Right lobe of liver (tissue), 6 donors: ENCODE data around the gene SMAD7. TPM values are rescaled to one million over a fixed set of nuclear protein-coding genes. Genes with fewer than 3 reads are reported as not detected.

Experiments
- ATAC-seq, 4 donors: fragments of 200-7000 bp; cut with Tn5 transposase; one replicate each; pipeline ENCODE4 v1.9.1; 2020; ENCODE audit warnings: mild to moderate bottlenecking in 4 of 4, moderate library complexity in 4 of 4
- DNase-seq, 3 donors: peaks; one replicate each; pipeline ENCODE4 v3.0.0-alpha.2; 2020
- H3K27ac ChIP-seq, 3 donors: fragments of 200-600 bp; one replicate each; pipeline ENCODE4 v1.8.0; 2022
- H3K27me3 ChIP-seq, 2 donors: fragments of 200-600 bp; one replicate each; pipeline ENCODE4 v1.8.0; 2022
- H3K36me3 ChIP-seq, 4 donors: fragments of 200-600 bp; sonication (generic) in 1 of 4; one replicate each; pipeline versions ENCODE4 v1.5.1 to v1.8.0; 2017 to 2022; ENCODE audit warnings: control low read depth in 1 of 4
- H3K4me1 ChIP-seq, 4 donors: fragments of 200-600 bp; sonication (generic) in 1 of 4; one replicate each; pipeline versions ENCODE4 v1.5.1 to v1.8.0; 2017 to 2022; ENCODE audit warnings: control low read depth in 1 of 4
- H3K4me3 ChIP-seq, 3 donors: fragments of 200-600 bp; one replicate each; pipeline ENCODE4 v1.8.0; 2022
- H3K9me3 ChIP-seq, 4 donors: fragments of 200-600 bp; sonication (generic) in 1 of 4; one replicate each; pipeline versions ENCODE4 v1.5.1 to v1.8.0; 2017 to 2022; ENCODE audit warnings: control low read depth in 1 of 4
- POLR2A ChIP-seq: fragments of 450-650 bp; IDR thresholded peaks from one replicate; pipeline ENCODE4 v1.6.1; 2017; ENCODE audit warnings: antibody characterized with exemption, mild to moderate bottlenecking
- WGBS: methylation state at CpG from one replicate; pipeline ENCODE4 v1.1.6; 2018; ENCODE audit warnings: low coverage, low lambda C conversion rate; ENCODE audit not compliant: insufficient coverage; ENCODE audit errors: missing lambda C conversion rate; 5-methylcytosine and 5-hydroxymethylcytosine counted together
- intact Hi-C, 2 donors: fragments of 100-400 bp; cut with DNase I; formaldehyde crosslinking; loops; one replicate each; pipeline versions ENCODE4 v1.11.2 to v1.14.1; 2022
- total RNA-seq, 6 experiments: library from RNA; depleted of rRNA in 2 of 6; stranded (reverse); fragments of >200 nt in 2 of 6; fragmentation: NEBNext Ultra II Directional in 3 of 6; extraction: Animal tissue kit (Norgen Biotek cat#: 25700) in 3 of 6; gene quantifications; one replicate each; pipeline versions ENCODE4 v1.1.0 to v1.2.4, GENCODE V29; 2016 to 2023
- TF ChIP-seq, protein P1 (sequence below), 4 donors: fragments of 200-600 bp in 3 of 4; fragments of 450-650 bp in 1 of 4; IDR thresholded peaks; one replicate each; pipeline versions ENCODE4 v1.5.1 to v1.8.0; 2016 to 2022; ENCODE audit warnings: antibody characterized with exemption in 4 of 4, mild to moderate bottlenecking in 2 of 4
- donor health status: DM: no; HTN: yes; CAD: no.
- donor health status: DM: no; HTN: no; CAD: no.
- donor health status: DM: no; HTN: no; CAD: no.
- donor health status: DM: no; HTN: yes; CAD: no.
- donor health status: DM: no; HTN: yes; CAD: no.

The SMAD7 gene
- total RNA-seq, 6 experiments from 2014 or later = 8.2 to 13.5 (median 11.0) TPM

- intact Hi-C loops = loop anchor here in 1 of 2 donors (10.0 kb wide), 1 partner anchor 116 kb away; no protein-coding TSS in a partner anchor
- ATAC-seq = no peak
- WGBS = 0% methylated on average over 1 of the region's 5 CpGs
Measured at GRCh38 chr18:48991319-48991660, 40.5 kb upstream of the SMAD7 start.

DNA sequence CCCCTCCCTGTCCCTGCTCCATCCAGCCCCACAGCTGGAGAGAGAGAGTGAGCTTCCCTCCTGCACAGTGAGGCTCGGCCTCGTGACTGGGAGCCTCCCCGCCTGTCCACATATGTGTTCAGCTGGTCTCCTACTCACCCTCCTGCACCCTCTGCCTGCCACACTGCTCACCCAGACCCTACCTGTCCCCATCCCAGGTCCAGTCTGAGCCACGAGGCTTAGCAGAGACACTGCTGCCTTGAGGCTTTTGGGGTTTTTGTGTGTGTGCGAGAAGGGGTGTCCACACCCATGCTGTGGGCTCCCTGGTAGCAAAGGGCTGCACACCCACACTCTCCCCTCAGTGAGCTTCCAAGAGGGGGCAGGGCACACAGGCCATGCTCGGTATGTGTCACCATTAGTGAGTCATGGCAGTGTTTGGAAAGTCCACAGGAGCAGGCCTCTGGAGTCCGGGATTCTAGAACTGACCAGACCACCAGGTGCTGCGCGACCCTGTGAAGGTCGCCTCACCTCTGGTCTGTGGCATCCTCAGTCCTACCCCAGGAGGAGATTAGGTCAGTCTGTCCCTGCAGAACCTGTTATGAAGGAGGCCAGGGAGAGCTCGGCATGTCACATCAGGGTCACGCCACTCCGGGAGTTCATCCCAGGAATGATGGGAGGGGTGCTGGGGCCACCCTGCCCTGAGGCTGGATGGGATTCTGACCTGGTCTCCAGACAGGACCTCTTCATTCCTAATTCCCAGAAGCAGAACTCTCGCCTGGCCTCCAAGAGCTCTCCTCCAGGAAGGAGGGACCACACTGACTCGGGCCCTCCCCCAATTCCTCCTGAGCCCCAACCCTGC is 39.9 kb upstream of the SMAD7 start:
- DNase-seq (no peak), ATAC-seq (peak in 2 of 4 donors; percentile 4 to 64)
- WGBS = 71% methylated on average over 5 of the region's 15 CpGs
- no peaks in the 10 kb centered on the region for H3K9me3 ChIP-seq
- TF ChIP-seq, protein P1, sequence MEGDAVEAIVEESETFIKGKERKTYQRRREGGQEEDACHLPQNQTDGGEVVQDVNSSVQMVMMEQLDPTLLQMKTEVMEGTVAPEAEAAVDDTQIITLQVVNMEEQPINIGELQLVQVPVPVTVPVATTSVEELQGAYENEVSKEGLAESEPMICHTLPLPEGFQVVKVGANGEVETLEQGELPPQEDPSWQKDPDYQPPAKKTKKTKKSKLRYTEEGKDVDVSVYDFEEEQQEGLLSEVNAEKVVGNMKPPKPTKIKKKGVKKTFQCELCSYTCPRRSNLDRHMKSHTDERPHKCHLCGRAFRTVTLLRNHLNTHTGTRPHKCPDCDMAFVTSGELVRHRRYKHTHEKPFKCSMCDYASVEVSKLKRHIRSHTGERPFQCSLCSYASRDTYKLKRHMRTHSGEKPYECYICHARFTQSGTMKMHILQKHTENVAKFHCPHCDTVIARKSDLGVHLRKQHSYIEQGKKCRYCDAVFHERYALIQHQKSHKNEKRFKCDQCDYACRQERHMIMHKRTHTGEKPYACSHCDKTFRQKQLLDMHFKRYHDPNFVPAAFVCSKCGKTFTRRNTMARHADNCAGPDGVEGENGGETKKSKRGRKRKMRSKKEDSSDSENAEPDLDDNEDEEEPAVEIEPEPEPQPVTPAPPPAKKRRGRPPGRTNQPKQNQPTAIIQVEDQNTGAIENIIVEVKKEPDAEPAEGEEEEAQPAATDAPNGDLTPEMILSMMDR (IDR thresholded peaks at IDR 0.05) = no peak
- TF ChIP-seq POLR2A = no peak
- no peaks in the 10 kb centered on the region for H3K36me3 ChIP-seq
- H3K27ac ChIP-seq = no peak overlapping the region
- intact Hi-C loops = loop anchor here in 1 of 2 donors (10.0 kb wide), 1 partner anchor 116 kb away; no protein-coding TSS in a partner anchor
- H3K4me1 ChIP-seq = no peaks in the 10 kb centered on the region
- no peaks in the 10 kb centered on the region for H3K27me3 ChIP-seq
- no peak overlapping the region for H3K4me3 ChIP-seq

More at GRCh38 chr18:48991319-48991660, 40.5 kb upstream of the SMAD7 start:
- no peak for DNase-seq
- Histone ChIP-seq H3K9me3 (no peaks in the 10 kb centered on the region), H3K36me3 (no peaks in the 10 kb centered on the region), H3K4me1 (no peaks in the 10 kb centered on the region), H3K4me3 (no peak overlapping the region), H3K27ac (no peak overlapping the region), H3K27me3 (no peaks in the 10 kb centered on the region)
- TF ChIP-seq, protein P1 (IDR thresholded peaks at IDR 0.05) = no peak
- no peak for TF ChIP-seq POLR2A

- Histone ChIP-seq H3K9me3 (no peaks in the 10 kb centered on the region), H3K4me1 (no peaks in the 10 kb centered on the region), H3K27ac (no peak overlapping the region), H3K27me3 (no peaks in the 10 kb centered on the region), H3K36me3 (no peaks in the 10 kb centered on the region), H3K4me3 (no peak overlapping the region)
- 67% methylated on average over 1 of the region's 16 CpGs for WGBS
- intact Hi-C loops = loop anchor here in 1 of 2 donors (10.0 kb wide), 1 partner anchor 115 kb away; no protein-coding TSS in a partner anchor
- DNase-seq (no peak), ATAC-seq (no peak)
- TF ChIP-seq POLR2A = no peak
- TF ChIP-seq, protein P1 (IDR thresholded peaks at IDR 0.05) = no peak
Measured at GRCh38 chr18:48989304-48990303, 38.8 kb upstream of the SMAD7 start.

GRCh38 chr18:48988508-48989303 is 37.9 kb upstream of the SMAD7 start:
- no peak for DNase-seq
- 80% methylated on average over 3 of the region's 15 CpGs for WGBS
- Histone ChIP-seq H3K27ac (no peak overlapping the region), H3K4me1 (no peaks in the 10 kb centered on the region), H3K9me3 (no peaks in the 10 kb centered on the region), H3K36me3 (no peaks in the 10 kb centered on the region), H3K27me3 (no peaks in the 10 kb centered on the region), H3K4me3 (no peak overlapping the region)
- no peak for TF ChIP-seq POLR2A
- TF ChIP-seq, protein P1 (IDR thresholded peaks at IDR 0.05) = no peak
- ATAC-seq = no peak
- intact Hi-C loops = no loop called here
